CD4-positive, alpha-beta T cell treated with Interferon alpha-2 for 1 hour (primary cell): Measurements from ENCODE around the gene CBX2.
A peak's percentile ranks its signal among the peaks of the same experiment; 100 is the strongest.

ENCODE experiments used
- DNase-seq, 2 donors: peaks; one replicate each; pipeline ENCODE4 v3.0.0-alpha.2; 2020 to 2022

Gene CBX2

DNA sequence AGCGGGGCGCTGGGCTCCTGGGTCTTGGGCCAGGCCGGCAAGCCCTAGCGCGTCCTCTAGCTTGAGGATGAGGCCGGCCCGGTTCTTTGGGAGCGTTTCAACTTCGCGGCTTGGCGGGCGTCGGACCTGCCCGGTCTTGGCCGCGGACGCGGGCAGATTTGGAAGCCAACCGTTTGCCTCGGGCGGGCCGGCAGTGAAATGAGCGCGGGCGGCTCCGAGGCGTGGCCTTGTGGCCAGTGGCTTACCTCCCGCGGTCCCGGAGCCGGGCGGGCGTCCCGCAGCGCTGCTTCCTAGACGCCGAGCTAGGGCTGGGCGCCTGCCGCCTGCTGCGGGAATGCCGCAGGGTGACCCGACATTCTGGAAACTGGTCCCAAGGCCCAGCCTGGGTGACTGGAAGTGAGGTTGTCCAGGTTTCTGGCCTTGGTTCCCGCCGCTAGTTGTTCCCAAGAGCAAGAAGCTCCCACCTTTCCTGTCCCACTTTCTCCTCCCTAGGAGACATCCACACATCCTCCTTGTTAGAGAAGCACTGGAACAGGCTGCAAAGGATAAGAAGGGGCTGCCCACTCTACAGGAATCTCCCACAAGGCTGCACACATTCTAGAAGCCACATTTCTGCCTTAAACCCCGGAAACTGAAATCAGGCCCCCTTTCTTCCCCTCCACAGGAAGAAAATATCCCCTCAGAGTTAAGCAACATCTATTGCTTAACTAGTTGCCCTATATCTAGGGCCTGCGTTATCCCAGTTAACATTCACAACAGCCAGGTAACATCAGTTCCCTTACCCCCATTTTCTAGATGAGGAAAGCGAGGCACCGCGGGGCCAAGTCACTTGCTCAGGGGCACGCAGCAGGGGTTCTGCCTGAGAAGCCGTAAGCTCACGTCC is 23.4 kb downstream of the CBX2 start:
- no peak for DNase-seq

DNA sequence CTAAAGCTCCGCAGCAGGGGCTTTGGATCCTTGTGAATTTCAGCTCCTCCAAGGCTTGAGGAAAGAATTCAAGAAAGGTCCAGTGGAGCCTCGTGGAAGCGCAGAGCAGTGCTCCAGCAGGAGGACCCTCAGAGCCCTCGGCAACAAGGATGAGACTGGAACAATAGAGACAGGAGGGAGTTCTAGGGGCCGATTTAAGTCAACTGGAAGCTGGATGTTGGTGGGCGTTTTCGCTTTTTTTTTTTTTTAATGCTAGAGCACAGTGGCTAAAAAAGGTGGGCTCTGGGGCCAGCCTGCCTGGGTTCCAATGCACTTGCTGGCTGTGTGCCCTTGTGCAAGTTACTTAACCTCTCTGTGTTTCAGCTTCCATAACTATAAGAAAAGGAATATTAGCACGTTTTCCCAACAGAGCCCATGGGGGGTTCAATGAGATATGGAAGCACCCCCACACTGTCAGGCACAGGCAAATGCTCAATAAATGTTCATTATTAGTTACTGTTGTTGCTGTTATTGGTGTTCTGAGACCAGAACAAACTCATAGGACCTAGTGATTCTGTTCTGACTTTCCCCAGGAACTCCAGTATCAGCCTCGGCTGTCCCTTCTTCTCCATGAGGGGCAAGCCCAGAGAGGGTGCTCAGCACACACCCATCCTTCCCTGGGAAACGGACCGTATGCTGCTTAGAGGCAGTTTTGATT is 24.2 kb downstream of the CBX2 start:
- DNase-seq = no peak

DNA sequence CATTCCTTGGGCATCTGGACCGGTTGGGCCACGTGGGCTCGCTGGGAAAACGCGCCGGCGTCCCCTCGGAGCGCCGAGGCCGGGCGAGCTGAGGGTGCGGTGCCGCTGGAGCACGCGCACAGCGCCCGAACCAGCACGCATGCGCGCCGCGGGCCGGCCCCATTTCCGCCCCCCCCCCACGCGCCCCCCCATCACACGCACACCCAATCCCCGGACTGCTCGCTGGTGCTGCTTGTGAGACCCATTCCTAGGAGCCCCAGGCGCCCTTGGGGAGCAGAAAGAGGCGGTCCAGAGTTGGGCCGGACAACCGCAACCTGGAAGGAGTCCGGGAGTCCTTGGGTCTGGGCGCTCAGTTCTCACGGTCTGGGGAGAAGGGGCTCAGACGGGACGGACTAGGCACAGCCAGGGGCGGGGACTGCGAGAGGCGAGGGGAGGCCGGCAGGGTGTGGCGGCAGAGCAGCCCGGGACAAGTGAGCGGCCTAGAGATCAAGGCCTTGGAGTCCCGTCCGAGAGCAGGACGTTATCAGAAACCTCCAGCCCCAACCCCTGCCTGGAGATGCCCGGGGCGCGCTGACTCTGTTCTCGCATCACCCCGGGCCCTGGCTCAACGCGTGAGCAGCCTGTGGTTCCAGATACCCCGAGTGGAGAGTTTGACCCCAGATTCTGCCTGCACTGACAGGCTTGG is 24.9 kb downstream of the CBX2 start:
- DNase-seq = no peak

DNA sequence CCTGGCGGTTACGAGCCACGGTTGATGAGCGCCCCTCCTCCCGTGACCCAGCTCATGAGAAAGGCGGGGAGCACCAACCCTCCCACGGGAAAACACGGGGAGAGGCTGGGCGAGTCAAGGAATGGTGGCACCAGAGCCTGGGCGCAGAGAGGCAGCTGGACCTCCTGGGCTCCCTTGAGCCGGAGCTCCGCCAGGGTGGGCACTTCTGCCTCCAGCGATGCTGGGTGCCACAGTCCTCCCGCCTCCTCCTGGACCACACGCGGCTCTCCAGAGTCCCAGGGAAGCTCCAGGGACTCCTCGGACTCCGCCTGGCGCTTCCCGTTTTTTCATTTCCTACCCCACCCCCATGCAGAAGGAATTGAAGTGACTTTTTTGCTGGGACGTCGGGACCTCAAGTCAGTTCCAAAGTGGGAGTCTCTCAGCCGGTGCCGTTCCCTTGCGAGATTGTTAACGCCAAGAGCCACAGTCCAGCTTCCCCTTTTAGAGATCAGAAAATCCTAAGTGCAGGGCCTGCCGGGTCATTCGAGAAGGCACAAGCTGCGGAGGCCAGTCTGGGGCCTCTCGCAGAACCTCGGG is 25.6 kb downstream of the CBX2 start:
- no peak for DNase-seq

DNA sequence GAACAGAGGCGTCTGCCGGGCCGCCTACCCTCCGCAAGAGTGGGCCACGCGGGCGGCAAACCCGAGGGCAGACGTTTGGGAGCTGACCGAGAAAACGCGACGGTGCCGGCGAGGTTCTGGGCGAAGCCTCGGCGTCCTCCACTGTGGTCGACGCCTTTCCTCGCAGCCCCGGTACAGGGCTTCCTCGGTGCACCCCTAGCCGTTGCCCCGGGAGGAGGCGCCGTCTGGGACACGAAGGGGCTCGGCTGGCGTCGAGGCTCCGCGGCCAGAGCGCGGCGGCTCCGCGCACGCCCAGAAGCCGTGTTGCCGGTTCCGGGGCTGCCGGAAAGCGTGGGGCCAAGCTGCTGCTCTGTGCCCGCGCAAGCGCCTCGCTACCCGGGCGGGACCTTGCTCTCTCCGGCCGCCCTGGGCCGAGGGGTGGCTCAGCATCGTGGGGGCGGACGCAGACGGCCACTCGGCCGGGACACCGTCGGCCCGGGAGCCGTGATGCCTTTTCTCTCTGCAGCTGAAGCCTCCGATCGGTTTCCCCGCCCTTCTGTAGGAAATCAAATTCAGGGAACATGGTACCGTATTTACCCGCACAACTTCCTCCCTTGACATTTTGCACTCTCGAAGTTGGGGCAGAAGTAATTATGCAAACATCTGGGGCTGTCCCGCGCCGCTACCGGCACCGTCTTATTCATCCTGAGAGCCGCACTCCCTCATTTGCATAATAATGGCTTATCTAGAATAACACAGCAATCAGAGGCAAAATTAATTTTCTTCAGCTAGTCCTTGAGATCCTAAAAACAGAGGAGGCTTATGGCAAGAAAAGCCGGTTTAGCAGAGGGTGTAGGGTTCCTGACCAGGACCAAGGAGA is 26.3 kb downstream of the CBX2 start:
- peak; percentile 54 to 57 for DNase-seq

DNA sequence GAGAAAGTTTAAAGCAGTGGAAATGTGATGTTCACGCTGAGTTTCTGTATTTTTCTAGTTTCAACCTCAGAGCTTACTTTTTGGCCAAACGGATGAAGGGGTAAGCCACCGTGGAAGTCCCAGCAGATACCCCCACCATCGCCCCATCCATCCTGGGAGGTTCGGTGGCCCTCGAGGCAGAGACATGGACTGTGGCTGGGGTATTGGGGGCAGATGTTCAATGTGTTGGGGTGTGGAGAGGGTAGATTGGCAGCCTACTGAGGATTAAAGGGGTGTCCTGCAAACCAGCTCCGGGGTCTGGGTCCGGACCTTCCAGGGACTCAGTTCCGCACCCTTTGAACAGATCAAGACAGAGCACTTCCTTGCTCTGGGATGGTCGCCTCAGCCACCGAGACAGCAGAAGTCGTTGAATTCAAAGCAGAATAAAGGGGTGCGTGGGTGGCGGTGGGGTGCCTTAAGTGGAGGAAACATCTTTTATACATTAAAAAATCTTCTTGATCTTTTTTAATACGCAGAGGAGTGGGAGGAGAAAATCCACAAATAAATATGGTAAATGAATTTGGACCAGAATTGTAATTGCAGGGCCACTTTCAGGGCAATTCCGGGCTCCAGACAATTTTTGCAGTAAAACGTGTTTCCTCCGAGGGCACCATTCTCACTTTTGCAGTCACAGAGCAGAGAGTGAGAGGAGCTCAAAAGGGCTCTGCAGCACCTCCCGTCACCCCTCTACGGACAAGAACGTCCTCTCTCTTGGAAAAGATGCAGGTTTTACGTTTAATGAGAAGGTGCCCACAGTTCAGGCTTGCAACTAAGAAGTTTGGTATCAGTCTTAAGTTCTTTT is 27.1 kb downstream of the CBX2 start:
- DNase-seq = no peak

DNA sequence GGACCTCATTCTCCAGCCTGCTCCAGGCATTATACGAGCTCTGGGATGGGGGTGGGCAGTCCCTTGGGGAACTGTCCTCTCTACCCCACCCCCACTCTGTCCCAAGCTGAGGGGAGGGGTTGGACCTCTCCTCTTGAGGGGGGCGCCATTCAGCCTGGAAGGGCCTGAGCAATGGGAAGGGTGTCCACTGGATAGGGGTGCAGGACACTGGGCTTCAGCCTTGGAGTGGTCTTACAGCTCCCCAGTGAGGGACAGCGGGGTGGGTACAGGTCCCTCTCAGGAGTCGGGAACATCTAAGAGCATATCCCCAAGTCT is 28.5 kb downstream of the CBX2 start:
- DNase-seq = no peak

DNA sequence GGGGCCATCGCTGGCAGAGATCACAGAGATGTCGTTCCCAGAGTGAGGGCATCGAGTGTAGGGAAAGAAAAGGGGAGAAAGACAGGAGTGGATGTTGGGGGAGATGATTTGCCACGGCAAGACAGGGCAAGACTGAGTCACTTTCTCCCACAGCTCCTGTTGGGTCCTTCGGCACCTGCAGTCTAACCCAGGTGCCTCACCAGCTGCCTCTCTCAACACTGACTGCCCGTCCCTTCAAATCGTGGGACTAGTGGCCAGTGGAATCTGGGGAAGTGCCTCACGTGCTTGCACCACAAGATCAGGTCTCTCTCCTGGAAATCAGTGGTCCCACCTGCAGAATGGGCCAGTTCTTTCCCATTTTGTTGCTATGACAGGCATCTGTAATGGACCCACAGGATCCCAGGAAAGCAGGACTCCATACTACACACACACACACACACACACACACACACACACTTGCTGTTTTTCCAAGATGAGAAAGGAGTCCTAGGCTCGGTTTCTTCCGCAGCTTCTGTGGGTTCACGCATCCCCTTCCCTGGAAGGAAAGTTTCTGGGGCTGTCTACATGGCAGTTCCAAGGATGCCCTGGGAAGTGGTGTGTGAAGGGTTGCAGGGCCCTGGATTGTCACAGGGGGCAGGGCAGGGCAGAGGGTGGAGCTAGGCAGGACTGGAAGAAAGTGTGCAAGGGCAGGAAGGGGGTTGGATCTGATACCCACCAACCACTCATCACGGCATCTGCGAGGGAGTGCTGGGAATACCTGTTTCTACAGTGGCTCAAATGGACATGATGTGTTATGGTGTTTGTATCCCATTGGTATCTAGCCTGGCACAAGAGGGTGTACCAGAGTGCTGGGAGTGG is 29.1 kb downstream of the CBX2 start:
- DNase-seq = no peak

DNA sequence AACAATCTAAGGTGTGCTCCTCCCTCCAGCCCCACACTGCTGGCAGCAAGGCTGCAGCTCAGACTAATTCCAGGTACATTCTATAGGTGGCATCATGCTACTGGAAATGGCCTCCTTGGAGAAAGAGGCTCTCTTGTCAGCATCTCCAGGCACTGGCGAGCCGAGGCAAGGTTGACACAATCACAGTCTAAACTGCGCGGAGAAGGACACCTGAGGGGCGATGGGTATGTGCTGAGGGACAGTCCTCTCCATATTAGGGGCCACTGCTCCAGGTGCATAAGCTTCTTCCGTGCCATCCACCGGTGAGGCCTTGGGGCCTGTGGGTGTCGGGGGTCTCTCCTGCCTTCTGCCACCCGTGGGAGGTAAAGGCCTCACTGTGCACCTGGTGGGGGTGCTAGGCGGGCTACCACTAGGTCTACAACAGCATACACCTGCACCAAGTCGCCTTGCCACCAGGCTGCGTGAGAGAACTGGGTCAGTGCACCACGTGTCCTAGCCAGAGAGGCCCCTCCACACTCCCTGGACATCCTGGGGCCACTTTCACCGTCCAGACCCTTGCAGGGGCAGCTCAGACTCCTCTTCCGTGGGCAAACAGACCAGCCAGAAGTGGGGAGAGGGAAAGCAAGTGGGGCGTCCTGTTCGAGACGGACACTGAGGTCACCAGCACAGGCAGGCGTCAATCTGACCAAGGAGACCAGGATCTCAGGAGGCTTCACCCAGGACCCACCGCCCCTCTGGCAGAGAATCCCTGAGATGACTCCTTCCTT is 31.0 kb downstream of the CBX2 start:
- peak in 1 of 2 donors; percentile 49 for DNase-seq

DNA sequence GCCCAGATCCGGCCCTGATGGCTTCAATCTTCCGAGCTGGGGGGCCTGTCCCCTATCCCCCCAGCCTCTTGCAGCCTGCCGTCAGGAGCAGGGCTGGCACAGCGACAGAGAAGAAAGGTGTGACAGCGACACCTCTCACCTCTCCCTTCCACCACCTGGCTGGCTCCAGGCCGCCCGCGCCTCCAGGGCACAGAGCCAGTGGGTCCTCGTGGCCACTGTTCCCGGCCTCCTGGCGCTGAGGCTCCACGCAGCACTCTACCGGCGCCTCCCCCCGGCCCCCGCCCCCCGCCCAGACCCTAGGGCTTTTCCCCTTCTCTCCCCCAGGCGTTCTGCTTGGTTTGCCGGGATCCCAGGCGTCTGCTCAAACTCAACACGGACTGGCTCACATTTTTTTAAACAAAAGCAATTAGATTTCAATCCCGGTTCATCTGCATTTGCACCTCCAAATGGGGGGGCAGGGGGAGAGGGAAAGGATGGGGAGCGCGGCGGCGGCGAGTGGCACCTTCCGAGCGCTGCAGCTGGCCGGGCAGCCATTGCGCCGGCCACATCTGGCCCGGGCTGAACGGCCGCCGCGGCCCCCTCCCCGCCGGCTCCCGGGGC is 31.7 kb downstream of the CBX2 start:
- DNase-seq = no peak

DNA sequence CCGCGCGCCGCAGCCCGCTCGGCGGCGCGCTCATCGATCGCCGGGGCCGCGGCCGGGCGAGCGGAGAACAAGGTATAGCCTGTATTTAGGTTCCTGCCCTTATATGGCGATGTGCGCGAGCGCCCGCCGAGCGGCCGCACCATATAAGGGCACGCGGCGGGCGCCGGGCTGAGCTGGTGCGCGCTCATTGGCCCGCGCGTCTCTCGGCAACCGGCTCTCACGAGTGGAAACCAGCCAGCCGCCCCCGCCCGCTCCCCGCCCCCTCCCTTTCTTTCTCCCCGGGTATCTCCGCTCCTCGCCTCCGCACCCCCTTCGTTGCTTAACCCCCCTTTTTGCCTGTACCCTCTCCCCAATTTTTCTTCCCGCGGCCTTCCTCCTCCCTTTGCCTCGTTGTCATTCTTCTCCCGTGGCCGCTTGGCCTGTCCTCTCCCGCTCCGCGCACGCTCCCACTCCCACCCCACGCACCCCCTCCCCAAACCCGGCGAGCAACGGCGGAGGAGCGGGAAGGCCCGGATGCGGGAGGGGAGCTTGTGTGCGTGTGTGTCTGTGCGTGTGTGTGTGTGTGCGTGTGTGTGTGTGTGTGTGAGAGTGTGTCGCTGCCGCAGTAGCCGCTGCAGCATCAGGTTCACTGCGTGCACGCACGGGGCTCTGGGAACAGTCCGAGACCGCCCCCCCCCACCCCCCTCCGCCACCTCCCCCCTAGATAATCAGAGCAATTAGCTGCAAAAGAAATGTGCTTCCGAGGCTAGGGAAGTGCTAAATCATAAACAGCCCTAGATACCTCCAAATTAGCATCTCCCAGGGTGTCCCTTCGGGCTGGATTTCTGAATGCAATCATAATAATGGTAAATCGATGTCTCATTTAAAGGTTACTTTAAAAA is 32.4 kb downstream of the CBX2 start:
- peak; percentile 79 to 87 for DNase-seq

DNA sequence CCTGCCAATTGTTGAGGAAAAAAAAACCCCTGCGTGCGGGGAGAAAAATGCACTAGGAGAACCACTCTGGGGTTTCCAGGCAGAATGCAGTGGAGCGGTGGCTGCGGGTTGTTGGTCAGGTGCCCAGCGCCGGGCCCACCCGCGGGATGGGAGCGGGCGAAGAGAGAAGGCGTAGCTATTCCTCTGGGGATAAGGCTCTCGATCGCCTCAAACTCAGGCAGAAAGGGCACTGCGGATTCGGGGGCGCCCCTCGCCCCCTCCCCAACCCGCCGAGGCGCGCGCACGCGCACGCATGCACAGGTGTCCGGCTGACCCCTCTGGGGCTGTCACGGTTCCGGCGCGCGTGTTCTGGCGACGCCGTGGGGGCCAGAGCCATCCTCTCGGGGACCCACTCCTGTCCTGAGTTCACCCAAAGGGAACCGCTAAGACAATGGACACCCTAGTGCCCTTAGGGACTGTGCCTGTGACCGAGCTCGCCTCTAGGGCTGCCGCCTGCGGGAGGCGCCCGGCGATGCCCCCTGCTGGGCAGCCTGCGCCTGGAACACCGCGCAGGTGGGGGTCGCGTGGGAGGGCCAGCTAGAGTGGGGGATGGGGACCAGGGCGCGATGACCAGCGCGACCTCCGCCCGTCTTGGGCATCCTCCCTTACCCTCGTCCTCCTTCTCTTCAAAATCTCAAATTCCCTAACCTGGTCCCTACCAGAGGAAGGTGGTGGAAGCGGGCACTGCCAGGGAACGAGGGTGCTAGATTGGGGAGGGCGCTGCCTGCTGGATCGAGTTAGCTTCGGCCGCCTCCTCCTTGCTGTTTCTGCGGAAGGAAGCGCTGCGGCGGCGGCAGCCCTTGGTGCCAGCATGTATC is 33.3 kb downstream of the CBX2 start:
- peak in 1 of 2 donors; percentile 51 for DNase-seq

DNA sequence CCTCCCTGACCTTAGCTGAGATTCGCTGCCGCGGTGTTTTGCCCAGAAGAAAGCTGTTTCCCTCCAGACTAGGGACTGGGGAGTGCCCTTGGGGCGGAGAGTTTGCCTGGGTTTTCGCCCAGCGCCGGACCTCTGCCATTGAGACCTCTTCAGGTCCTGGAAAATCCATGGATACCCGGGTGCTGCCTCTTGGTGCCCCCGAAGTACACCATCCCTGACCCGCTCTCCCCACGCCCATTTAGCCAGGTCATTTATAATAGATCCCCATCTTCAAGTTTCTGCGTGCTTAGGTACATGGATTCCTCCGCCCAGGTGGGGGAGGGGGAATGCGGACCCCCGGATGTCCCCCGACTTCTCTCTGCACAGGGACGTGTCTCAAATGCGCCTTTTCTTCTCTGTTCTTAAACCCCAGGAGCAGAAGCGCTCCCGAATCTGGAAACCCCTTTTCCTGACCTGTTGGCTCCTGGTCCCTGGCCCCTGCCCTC is 34.0 kb downstream of the CBX2 start:
- no peak for DNase-seq

DNA sequence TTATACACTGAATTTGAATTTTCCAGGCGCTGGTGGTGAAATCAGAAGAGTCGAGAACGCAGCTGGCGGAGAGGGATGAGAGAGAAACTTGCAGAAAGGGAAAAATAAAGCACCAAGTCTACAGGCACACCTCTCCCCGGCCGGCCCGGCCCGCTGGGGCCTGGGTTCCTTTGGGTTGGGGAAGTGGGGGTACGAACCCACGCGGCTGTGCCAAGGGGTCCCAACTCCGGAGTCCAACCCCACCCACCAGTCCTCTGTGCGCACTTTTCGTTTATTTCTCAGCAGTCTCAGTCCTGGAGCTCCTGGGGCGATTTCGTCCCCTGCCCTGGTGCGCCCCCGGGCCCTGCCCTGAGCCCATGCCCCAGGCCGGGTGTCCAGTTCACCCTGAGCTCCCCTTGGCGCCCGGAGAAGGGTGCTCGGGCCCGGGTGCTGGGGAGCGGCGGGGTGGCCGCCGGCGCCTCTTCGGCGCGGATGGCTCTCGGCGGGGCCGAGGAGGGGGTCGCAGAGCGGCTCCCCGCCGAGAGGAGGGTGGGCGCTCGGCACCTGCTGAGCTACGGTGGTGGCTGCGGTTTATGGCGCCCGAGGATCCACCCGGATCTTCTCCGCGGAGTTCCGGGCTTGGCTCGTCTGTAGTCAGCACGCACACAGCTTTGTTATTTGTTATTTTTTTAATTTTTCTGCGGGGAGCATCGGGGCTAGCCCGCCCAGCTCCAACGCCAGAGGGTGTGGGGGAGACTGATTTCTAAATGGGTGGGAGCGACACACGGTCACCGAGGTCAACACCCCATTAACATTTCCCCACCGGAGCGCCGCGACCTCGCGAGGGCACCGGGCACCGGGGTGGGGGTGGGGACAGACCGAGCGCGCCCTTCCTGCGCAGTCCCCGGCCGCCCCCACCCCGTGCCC is 34.7 kb downstream of the CBX2 start:
- DNase-seq = no peak

DNA sequence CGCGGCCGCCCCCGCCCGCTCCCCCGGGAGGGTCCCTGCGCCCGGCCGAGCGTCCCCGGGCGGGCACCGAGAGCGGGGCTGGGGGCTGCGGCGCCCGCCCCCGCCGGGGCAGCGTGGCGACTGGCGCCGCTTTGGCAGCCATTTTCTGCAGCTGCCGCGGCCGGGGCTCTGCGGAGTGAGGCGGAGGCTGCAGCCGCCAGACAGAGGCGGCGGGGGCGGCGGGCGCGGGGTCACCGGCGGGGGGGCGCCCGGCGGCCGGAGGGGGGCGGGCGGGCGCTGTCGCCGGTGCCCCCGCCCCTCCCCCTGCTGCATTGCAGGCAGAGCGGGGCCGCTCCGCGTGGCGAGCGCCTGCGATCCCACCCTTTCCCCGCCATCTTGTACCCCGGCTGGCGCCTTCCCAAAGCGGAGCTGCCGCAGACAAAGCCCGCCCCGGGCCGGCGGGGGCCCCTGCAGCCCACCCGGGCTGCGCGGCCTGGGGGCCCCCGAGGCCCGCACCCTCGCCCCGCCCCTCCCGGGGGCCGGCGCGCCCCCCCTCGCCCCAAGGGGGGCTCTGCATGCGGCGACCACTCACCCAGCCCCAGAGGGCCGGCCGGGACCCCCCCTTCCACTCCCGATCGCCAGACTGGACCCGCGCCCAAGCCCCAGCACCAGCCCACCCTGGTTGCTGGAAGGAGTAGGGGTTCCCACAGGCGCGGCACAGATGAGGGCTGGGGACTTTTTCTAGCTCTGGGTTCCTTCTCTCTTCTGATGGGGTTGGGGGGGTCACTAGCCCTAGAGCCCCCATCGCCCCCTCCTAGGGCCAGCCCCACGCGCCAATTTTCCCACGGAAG is 35.6 kb downstream of the CBX2 start:
- no peak for DNase-seq
